GM12801 (cell line): ENCODE measurements around the gene MICAL3.
A peak's percentile ranks its signal among the peaks of the same experiment; 100 is the strongest.

Experiments
- TF ChIP-seq, protein P1 (sequence below): IDR thresholded peaks from one replicate; pipeline ENCODE4 v1.5.1; 2011; ENCODE audit warnings: control low read depth; ENCODE audit not compliant: insufficient read length; ENCODE audit errors: extremely low read depth

MICAL3 gene

DNA sequence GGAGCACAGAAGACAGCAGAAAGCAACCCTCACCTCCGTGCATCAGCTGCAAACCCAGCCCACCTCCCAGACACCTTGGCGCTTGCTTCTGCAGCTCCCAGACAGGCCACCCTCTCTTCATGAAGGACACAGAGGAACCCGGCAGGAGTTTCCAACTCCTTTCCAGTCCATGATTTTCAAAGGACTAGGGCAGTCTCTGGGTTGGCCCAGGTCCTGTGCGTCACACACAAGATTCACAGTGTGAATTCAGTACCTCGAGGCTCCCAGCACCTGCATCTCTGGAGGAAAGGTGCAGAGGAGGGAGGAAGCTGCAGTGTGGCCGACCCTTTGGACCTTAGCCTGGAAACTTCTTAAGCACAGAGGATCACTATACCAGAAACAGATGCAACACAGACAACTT, 189.1 kb downstream of the MICAL3 start:
- TF ChIP-seq, protein P1, sequence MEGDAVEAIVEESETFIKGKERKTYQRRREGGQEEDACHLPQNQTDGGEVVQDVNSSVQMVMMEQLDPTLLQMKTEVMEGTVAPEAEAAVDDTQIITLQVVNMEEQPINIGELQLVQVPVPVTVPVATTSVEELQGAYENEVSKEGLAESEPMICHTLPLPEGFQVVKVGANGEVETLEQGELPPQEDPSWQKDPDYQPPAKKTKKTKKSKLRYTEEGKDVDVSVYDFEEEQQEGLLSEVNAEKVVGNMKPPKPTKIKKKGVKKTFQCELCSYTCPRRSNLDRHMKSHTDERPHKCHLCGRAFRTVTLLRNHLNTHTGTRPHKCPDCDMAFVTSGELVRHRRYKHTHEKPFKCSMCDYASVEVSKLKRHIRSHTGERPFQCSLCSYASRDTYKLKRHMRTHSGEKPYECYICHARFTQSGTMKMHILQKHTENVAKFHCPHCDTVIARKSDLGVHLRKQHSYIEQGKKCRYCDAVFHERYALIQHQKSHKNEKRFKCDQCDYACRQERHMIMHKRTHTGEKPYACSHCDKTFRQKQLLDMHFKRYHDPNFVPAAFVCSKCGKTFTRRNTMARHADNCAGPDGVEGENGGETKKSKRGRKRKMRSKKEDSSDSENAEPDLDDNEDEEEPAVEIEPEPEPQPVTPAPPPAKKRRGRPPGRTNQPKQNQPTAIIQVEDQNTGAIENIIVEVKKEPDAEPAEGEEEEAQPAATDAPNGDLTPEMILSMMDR: no peak

DNA sequence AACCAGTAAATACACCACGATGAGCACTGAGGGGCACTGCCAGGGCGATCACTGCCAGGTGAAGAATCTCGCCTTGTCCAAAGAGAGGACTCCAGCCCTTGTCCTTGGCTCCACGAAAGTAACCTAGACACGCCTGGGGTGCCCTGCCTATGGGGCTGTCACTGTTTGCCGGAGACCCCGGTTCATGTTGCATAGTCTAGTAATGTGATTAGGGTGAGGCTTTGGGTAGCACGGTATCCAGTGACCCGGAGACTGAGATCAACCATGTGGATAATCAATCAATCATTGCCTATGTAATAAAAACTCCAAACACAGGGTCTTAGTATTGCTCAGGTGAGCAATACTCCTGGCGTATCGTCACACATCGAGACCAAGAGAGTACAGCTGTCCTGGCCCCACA, 190.9 kb downstream of the MICAL3 start:
- TF ChIP-seq, protein P1: no peak

DNA sequence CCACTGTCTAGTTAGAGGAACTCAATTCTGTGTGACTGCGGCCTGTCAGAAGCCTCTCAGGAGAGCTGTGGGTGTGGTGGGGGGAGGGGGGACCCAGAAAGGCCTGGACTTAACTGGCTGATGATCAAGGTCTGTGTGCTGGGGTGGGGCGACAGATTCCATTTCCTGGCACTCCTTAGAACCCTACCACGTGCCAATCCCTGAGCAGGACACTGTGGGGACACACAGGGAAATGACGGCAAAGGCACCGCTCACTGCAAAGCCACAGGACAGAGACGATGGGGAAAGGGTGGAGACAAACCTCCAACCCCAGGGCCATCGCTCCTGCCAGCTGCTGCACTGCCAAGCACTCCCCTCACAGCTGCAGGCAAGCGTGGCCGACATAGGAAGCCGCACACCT, 191.7 kb downstream of the MICAL3 start:
- TF ChIP-seq, protein P1: no peak

DNA sequence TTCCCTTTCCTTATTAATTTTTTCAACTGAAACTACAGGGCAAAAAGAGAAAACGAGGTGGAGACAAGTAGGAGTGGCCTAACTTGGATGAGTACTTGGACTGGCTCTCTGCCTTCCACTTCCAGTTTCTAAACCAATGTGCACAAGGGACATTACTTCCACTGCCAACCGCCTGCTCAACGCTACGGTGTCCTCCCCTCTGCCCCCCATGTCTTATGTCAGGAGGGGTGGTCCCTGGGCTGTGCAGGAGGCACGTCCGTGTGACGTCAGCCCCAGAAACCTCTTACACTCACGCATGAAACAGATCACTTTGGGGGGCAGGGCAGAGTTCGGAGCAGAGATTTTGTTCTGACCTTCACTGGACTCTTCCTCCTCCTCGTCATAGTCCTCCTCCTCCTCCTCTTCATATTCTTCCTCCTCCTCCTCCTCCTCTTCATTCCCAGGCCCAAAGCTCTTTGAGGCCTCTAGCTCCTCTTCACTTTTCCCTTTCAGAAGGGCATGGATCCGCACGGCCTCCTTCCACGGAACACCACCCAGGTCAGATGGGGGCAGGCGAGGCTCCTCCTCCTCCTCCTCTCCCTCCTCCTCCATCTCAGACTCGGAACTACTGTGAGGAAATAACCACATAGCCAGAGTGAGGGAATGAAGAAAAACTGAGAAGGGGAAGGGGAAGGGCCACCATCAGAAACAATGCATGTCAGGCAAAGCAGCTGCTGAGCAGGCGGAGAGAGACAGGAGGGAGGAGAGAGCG, 192.7 kb downstream of the MICAL3 start:
- TF ChIP-seq, protein P1: no peak

DNA sequence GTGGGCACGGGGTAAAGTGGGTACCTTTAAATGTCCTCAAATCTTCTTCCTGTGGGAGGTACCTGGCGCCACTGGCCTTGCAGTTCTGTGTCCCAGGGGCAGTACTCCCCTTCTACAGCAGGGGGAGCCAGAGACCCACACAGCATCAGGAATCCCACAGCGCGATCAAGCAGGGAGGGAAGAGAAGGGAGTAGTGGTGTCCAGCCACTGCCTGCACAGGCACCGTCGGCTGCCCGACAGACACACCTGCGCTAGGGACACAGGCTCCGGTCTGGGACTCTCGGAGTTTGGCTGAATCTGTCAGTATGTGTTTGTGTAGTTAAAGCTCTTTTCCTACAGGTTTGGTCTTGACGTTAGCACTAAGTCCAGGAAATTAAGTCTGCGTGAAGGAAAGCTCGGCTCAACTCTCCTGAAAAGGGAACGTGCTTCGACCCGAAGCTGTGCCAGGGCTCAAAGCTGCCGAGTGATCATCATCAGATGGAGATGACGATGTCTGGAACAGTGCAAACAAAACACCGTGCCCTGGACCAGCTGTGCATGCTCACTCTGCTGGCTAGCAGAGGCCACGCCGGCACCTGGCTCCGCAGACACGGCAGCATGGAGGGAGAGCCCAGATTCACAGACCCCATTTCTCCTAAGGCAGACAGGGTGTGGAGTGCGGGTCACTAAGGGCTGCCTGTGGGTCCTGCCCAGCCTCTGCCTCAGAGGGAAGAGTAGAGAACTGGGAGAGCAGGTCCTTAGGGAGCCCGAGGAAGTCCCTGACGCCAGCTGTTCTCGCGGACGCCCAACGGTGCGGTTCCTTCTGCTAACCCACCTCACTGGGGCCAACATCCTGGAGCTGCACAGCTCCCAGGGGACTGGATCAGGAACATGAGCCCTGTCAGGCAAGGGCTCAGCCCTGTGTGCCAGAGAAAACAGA, 194.1 kb downstream of the MICAL3 start:
- TF ChIP-seq, protein P1: peak; percentile 86

DNA sequence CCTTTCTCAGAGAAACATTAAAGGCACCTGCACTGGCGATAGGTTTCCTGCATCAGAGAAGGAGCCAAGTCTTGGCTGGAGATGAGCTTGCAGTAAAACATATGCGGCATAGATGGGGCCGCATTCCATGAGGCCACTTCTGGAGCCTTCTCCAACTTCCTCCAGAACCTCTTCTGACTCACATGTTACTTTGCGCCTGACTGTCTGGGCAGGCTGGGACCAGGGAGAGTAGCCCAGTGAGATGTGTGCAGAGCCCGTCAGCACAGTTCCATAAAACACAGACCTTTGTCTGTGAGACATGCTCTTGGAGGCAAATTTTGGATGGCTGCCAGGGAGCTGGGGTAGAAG, 194.7 kb downstream of the MICAL3 start:
- TF ChIP-seq, protein P1: no peak

DNA sequence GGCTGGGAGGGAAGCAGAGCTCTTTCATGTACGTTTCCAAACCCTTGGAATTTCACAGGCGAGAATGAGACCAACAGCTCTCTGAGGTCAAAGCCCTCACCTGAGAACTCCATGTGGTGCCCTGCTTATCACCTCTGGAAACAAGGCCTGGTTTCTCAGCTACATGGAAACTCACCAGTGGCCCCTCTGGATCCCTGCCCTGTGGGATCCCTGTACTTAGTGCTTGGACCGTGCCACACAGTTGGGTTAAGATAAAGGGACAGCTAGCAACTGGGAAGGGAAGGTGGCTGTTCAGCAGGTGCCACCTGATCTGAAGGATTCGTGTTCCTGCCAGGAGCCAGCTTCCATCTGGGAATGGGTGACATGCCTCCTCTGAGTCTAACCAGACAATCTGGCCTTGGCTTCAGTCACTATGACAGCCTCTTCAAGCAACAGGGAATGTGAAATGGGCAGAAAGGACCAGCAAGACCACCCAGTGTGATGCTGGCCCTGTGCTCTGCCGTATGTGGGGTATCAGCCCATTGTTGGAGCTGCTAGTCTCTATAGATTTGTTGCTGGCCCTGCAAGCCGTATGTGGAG, 195.8 kb downstream of the MICAL3 start:
- TF ChIP-seq, protein P1: no peak
